Activated CD4-positive, alpha-beta memory T cell treated with anti-CD3 and anti-CD28 coated beads for 36 hours (primary cell): Measurements from ENCODE around the gene RELL2. TPM values are rescaled to one million over a fixed set of nuclear protein-coding genes. Genes with fewer than 3 reads are reported as not detected.

ENCODE experiments used
- CTCF ChIA-PET: fragments of 350-600 bp; sonication (Branson Sonifier 250); formaldehyde crosslinking; loops from one replicate; lab custom pipeline; 2021; ENCODE audit warnings: antibody characterized with exemption, inconsistent platforms; lab: Charles Lee
- POLR2A ChIA-PET: fragments of 350-600 bp; sonication (Branson Sonifier 250); formaldehyde crosslinking; loops from one replicate; lab custom pipeline; 2021; ENCODE audit warnings: antibody characterized with exemption; lab: Charles Lee
- DNase-seq: peaks from one replicate; pipeline ENCODE4 v3.0.0-alpha.2; 2020
- H3K27ac Mint-ChIP-seq: one replicate; pipeline ENCODE4 v1.8.0; 2021; ENCODE audit warnings: mixed read lengths
- H3K27me3 Mint-ChIP-seq: one replicate; pipeline ENCODE4 v1.8.0; 2021; ENCODE audit warnings: mixed read lengths
- H3K36me3 Mint-ChIP-seq: one replicate; pipeline ENCODE4 v1.8.0; 2021; ENCODE audit warnings: mixed read lengths
- H3K4me1 Mint-ChIP-seq: one replicate; pipeline ENCODE4 v1.8.0; 2021; ENCODE audit warnings: low read depth, mixed read lengths
- H3K4me3 Mint-ChIP-seq: one replicate; pipeline ENCODE4 v1.8.0; 2021; ENCODE audit warnings: mild to moderate bottlenecking, mixed read lengths
- H3K9me3 Mint-ChIP-seq: one replicate; pipeline ENCODE4 v1.8.0; 2021; ENCODE audit warnings: mixed read lengths
- intact Hi-C: fragments of 100-400 bp; cut with micrococcal nuclease; formaldehyde crosslinking; loops from one replicate; pipeline ENCODE4 v1.15.1; 2023
- total RNA-seq, 2 experiments: library from RNA; stranded (reverse); gene quantifications; one replicate each; pipeline ENCODE4 v1.2.3, GENCODE V29; 2021

RELL2 gene
- total RNA-seq, 2 experiments from 2014 or later: 17.8 to 17.9 TPM

- CTCF ChIA-PET: interaction anchor here (0.6 to 12.8 kb wide), 24 partner anchors 8 to 1218 kb away, joined by 3 to 364 read pairs (median 5); partner anchors contain the start of genes DELE1, HDAC3, RELL2 and RNF14
- Mint-ChIP-seq H3K27ac (peak within 1 kb of the TSS; percentile 98), H3K4me1 (peaks cover 57% of the 10 kb centered on the region), H3K27me3 (no peaks in the 10 kb centered on the region), H3K36me3 (peaks cover 31% of the 10 kb centered on the region), H3K4me3 (peak within 1 kb of the TSS; percentile 91), H3K9me3 (no peaks in the 10 kb centered on the region)
- peak; percentile 99 for DNase-seq
- intact Hi-C loops: loop anchor here (1.0 to 10.0 kb wide), 7 partner anchors 14 to 476 kb away; partner anchors contain the start of genes FCHSD1, HDAC3, RELL2 and TAF7
- POLR2A ChIA-PET: interaction anchor here (1.0 to 6.6 kb wide), 6 partner anchors 12 to 27 kb away, joined by 3 to 51 read pairs (median 18); partner anchors contain the start of genes HDAC3 and RELL2
Measured at GRCh38 chr5:141618804-141619554, 17.8 kb upstream of the RELL2 start, which contains the start of gene DIAPH1. DIAPH1 (minus strand) TSS chr5:141619000; CDS start chr5:141618914, 86 bp downstream.

GRCh38 chr5:141623186-141623585, 13.6 kb upstream of the RELL2 start:
- Mint-ChIP-seq H3K27ac (peak overlapping the region; percentile 83), H3K4me1 (peaks cover 25% of the 10 kb centered on the region), H3K4me3 (no peak overlapping the region), H3K36me3 (peaks cover 31% of the 10 kb centered on the region), H3K9me3 (no peaks in the 10 kb centered on the region), H3K27me3 (no peaks in the 10 kb centered on the region)
- ChIA-PET CTCF (interaction anchor here (0.7 to 12.8 kb wide), 6 partner anchors 14 to 338 kb away, joined by 3 to 364 read pairs (median 4); partner anchors contain the start of genes HDAC3 and RELL2), POLR2A (no interaction called here)
- intact Hi-C loops: no loop called here
- DNase-seq: peak; percentile 53

DNA sequence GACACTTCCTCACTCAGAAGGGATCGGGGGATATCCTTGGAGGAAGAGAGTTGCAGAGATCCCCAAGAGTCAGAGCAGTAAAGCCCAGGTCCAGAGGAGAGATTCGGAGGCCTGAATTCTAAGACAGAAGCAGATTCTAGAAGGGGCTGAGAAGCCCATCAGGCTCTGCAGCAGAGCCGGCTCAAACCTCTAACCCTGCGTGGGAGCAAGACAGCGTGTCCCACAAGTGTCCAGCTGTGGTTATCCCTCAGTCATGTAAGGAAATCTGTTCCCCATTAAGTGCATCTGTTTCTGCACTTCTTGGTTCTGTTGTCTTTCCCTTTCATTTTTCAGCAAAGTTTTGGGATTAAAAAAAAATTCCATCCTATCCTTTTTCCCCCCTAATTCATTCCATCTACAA, 13.2 kb upstream of the RELL2 start:
- H3K27me3 Mint-ChIP-seq: no peaks in the 10 kb centered on the region
- intact Hi-C loops: no loop called here
- DNase-seq: no peak
- peaks cover 25% of the 10 kb centered on the region for H3K4me1 Mint-ChIP-seq
- no peaks in the 10 kb centered on the region for H3K9me3 Mint-ChIP-seq
- H3K36me3 Mint-ChIP-seq: peaks cover 29% of the 10 kb centered on the region
- H3K4me3 Mint-ChIP-seq: no peak overlapping the region
- peak overlapping the region; percentile 83 for H3K27ac Mint-ChIP-seq
- CTCF ChIA-PET: interaction anchor here (1.0 to 12.8 kb wide), 4 partner anchors 14 to 56 kb away, joined by 3 to 364 read pairs (median 6); partner anchors contain the start of genes HDAC3 and RELL2
- POLR2A ChIA-PET: interaction anchor here (1.1 kb wide), 1 partner anchor 19 kb away, joined by 3 read pairs; no protein-coding TSS in a partner anchor

DNA sequence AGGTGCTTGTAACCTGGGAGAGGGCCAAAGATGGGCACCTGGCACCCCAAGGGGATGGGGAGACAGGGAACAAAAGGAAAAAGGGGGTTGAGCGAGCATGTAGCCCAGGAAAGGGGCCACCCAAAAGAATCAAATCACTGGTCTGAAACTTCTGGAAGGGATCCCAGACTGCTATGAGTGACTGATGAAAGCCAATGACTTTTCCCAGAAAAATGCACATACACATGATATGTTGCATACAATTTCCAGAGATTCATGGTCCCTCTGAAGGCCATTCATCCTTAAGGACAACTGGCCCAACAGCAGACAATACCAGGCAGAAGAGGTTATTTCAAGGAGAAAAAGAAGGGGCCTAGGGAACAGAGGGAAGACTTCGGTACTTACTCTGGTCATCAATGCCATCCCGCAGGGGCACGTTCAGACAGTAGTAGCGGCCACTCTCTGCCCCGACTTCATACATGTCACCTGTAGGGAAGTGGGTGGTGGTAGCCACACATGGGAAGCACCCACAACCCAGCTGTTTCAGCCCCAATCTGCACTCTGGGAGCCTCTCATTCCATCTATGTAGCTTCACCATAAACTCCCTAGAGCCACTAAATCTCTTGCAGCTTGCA, 8.5 kb upstream of the RELL2 start:
- no peaks in the 10 kb centered on the region for H3K27me3 Mint-ChIP-seq
- ChIA-PET POLR2A (no interaction called here), CTCF (interaction anchor here (1.6 to 12.8 kb wide), 3 partner anchors 9 to 64 kb away, joined by 4 to 364 read pairs (median 67); partner anchors contain the start of gene DIAPH1)
- H3K36me3 Mint-ChIP-seq: peaks cover 32% of the 10 kb centered on the region
- H3K27ac Mint-ChIP-seq: no peak overlapping the region
- H3K9me3 Mint-ChIP-seq: no peaks in the 10 kb centered on the region
- intact Hi-C loops: no loop called here
- DNase-seq: no peak
- H3K4me3 Mint-ChIP-seq: no peak overlapping the region
- peaks cover 7% of the 10 kb centered on the region for H3K4me1 Mint-ChIP-seq

DNA sequence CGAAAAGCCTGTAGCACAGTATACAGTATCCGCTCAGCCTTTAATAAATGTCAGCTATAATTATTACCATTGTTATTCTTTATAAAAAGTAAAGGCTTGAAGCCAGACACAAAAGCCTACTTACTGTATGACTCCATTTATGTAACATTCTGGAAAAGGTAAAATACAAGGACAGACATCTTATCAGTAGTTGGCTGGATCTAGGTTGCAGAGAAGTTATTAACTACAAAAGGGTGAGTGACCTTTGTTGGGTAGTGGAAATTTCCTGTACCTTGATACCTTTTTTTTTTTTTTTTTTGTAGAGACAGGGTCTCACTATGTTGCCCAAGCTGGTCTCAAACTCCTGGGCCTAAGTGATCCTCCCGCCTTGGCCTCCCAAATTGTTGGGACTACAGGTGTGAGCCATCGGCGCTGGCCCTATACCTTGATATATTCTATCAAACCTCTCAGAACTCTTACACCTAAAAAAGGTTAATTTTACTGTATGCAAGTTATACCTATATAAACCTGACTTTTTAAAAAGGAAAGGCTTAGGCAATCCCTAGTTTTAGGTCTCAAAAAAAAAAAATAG, 6.1 kb upstream of the RELL2 start:
- intact Hi-C loops: no loop called here
- H3K9me3 Mint-ChIP-seq: no peaks in the 10 kb centered on the region
- no peak overlapping the region for H3K4me3 Mint-ChIP-seq
- ChIA-PET POLR2A (interaction anchor here (1.3 kb wide), 1 partner anchor 11 kb away, joined by 4 read pairs; no protein-coding TSS in a partner anchor), CTCF (interaction anchor here (1.1 to 10.4 kb wide), 5 partner anchors 9 to 63 kb away, joined by 3 to 120 read pairs (median 3); partner anchors contain the start of gene DIAPH1)
- H3K27ac Mint-ChIP-seq: no peak overlapping the region
- H3K27me3 Mint-ChIP-seq: no peaks in the 10 kb centered on the region
- H3K36me3 Mint-ChIP-seq: peaks cover 23% of the 10 kb centered on the region
- no peak for DNase-seq
- peaks cover 19% of the 10 kb centered on the region for H3K4me1 Mint-ChIP-seq

- H3K27ac Mint-ChIP-seq: no peak overlapping the region
- H3K9me3 Mint-ChIP-seq: no peaks in the 10 kb centered on the region
- intact Hi-C loops: no loop called here
- POLR2A ChIA-PET: interaction anchor here (1.2 kb wide), 1 partner anchor 13 kb away, joined by 3 read pairs; no protein-coding TSS in a partner anchor
- peaks cover 25% of the 10 kb centered on the region for H3K4me1 Mint-ChIP-seq
- DNase-seq: no peak
- H3K27me3 Mint-ChIP-seq: no peaks in the 10 kb centered on the region
- no peak overlapping the region for H3K4me3 Mint-ChIP-seq
- CTCF ChIA-PET: interaction anchor here (0.7 to 10.4 kb wide), 5 partner anchors 10 to 69 kb away, joined by 3 to 120 read pairs (median 5); partner anchors contain the start of gene DIAPH1
- H3K36me3 Mint-ChIP-seq: peaks cover 17% of the 10 kb centered on the region
Measured at GRCh38 chr5:141632650-141633049, 4.1 kb upstream of the RELL2 start.

DNA sequence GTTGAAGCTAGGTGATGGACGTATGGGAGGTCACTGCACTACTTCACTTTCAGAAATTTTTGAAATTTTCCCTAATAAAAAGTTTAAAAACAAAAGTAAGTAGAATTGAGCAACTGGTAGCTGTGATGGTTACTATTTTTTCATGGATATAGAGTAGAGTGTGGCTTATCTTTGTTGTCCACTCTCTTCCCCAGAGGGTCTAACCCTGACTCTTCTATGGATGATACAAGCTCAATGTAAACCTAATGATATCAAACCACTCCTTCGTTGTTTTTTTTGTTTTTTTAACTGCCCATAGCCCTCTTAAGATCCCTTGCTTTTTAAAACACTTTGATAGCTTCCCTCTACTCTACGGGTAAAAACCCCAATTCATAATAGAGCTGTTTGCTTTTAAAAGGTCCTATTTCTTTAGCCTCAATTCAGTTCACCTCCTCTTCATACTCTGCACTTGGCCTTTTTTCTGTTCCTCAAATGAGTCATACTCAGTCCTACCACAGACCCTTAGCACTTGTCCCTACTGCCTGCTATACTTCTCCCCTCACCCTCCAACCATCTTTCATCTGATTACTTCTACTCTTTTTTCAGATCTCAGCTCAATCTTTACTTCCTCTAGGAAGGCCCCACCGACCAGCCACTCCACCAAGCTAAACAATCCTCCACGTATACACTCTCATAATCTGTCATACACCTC, 2.8 kb upstream of the RELL2 start:
- intact Hi-C loops: no loop called here
- Mint-ChIP-seq H3K4me1 (peaks cover 36% of the 10 kb centered on the region), H3K27me3 (no peaks in the 10 kb centered on the region), H3K36me3 (peaks cover 12% of the 10 kb centered on the region), H3K4me3 (no peak overlapping the region), H3K27ac (peak overlapping the region; percentile 35), H3K9me3 (no peaks in the 10 kb centered on the region)
- no peak for DNase-seq
- ChIA-PET POLR2A (interaction anchor here (0.7 to 5.1 kb wide), 2 partner anchors 13 to 16 kb away, joined by 3 to 44 read pairs; partner anchors contain the start of gene DIAPH1), CTCF (interaction anchor here (0.7 to 10.4 kb wide), 10 partner anchors 8 to 327 kb away, joined by 3 to 120 read pairs (median 4); partner anchors contain the start of gene DIAPH1)

- no peak overlapping the region for H3K27ac Mint-ChIP-seq
Measured at GRCh38 chr5:141634720-141635119, 2.1 kb upstream of the RELL2 start.

DNA sequence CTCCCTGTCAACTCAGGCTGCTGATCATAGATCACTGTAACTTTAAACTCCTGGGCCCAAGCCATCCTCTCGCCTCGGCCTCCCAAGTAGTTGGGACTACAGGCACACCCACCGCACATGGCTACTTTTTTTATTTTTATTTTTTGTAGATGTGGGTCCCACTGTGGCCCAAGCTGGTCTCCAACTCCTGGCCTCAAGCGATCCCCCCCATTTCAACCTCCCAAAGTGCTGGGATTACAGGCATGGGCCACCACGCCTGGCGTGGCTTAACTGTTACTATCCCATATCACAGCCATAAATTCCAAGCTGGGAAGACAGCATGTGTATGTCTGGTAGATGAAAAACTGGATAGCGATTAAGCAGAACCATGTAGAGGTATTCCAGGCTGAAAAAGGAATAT, 1.2 kb upstream of the RELL2 start:
- peaks cover 12% of the 10 kb centered on the region for H3K36me3 Mint-ChIP-seq
- no peaks in the 10 kb centered on the region for H3K27me3 Mint-ChIP-seq
- intact Hi-C loops: loop anchor here (1.0 to 2.0 kb wide), 4 partner anchors 16 to 43 kb away; partner anchors contain the start of gene FCHSD1
- no peak overlapping the region for H3K27ac Mint-ChIP-seq
- H3K9me3 Mint-ChIP-seq: no peaks in the 10 kb centered on the region
- POLR2A ChIA-PET: interaction anchor here (1.1 to 5.1 kb wide), 7 partner anchors 10 to 43 kb away, joined by 3 to 44 read pairs (median 10); partner anchors contain the start of genes DIAPH1 and FCHSD1
- CTCF ChIA-PET: interaction anchor here (1.0 to 10.4 kb wide), 7 partner anchors 18 to 333 kb away, joined by 3 to 120 read pairs (median 27); partner anchors contain the start of genes DIAPH1 and RNF14
- H3K4me3 Mint-ChIP-seq: peak overlapping the region; percentile 94
- DNase-seq: no peak
- peaks cover 38% of the 10 kb centered on the region for H3K4me1 Mint-ChIP-seq

More at GRCh38 chr5:141634720-141635119, 2.1 kb upstream of the RELL2 start:
- no peaks in the 10 kb centered on the region for H3K9me3 Mint-ChIP-seq
- peaks cover 14% of the 10 kb centered on the region for H3K36me3 Mint-ChIP-seq
- no peak for DNase-seq
- no peaks in the 10 kb centered on the region for H3K27me3 Mint-ChIP-seq
- ChIA-PET POLR2A (interaction anchor here (2.4 to 5.1 kb wide), 2 partner anchors 13 to 17 kb away, joined by 8 to 44 read pairs; partner anchors contain the start of gene DIAPH1), CTCF (interaction anchor here (1.1 to 10.4 kb wide), 5 partner anchors 17 to 71 kb away, joined by 3 to 120 read pairs (median 30); partner anchors contain the start of gene DIAPH1)
- no peak overlapping the region for H3K4me3 Mint-ChIP-seq
- intact Hi-C loops: no loop called here
- peaks cover 38% of the 10 kb centered on the region for H3K4me1 Mint-ChIP-seq

DNA sequence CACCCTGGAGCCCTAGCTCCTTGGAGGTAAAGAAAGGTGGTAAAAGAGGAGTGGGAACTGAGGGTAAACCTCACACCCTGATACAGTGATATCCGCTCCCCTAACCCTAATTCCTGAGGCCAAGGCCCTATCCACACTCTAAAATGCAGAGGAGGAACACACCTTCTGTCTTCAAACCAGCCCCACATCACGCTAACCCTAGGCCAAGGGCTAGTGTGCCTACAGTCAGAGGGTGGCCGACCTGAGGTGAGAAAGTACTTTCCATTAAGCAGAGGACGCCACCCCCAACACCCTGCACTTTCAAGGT, 738 bp upstream of the RELL2 start:
- peaks cover 42% of the 10 kb centered on the region for H3K4me1 Mint-ChIP-seq
- H3K9me3 Mint-ChIP-seq: no peaks in the 10 kb centered on the region
- peak overlapping the region; percentile 66 for H3K27ac Mint-ChIP-seq
- CTCF ChIA-PET: interaction anchor here (1.0 to 10.4 kb wide), 8 partner anchors 18 to 333 kb away, joined by 3 to 120 read pairs (median 18); partner anchors contain the start of genes DIAPH1 and RNF14
- H3K27me3 Mint-ChIP-seq: no peaks in the 10 kb centered on the region
- H3K4me3 Mint-ChIP-seq: peak overlapping the region; percentile 94
- no peak for DNase-seq
- POLR2A ChIA-PET: interaction anchor here (1.1 to 5.1 kb wide), 11 partner anchors 11 to 366 kb away, joined by 3 to 44 read pairs (median 8); partner anchors contain the start of genes DIAPH1 and FCHSD1
- peaks cover 14% of the 10 kb centered on the region for H3K36me3 Mint-ChIP-seq
- intact Hi-C loops: loop anchor here (1.0 to 2.0 kb wide), 4 partner anchors 15 to 43 kb away; partner anchors contain the start of gene FCHSD1
